H1 (cell line): ENCODE results near the gene LRRC10. TPM values are rescaled to one million over a fixed set of nuclear protein-coding genes. Genes with fewer than 3 reads are reported as not detected.

Experiments used
- CTBP2 ChIP-seq: IDR thresholded peaks from 2 replicates; pipeline ENCODE4 v1.7.0; 2011; ENCODE audit warnings: borderline replicate concordance, mild to moderate bottlenecking, moderate library complexity, mixed read lengths, low read length; ENCODE audit not compliant: insufficient read depth, insufficient read length
- FOSL1 ChIP-seq: IDR thresholded peaks from 2 replicates; pipeline ENCODE4 v1.6.1; 2011; ENCODE audit warnings: mild to moderate bottlenecking, low read depth, low read length, moderate library complexity; ENCODE audit not compliant: insufficient read depth
- GABPA ChIP-seq: IDR thresholded peaks from 2 replicates; pipeline ENCODE4 v1.6.1; 2011; ENCODE audit warnings: mild to moderate bottlenecking, low read length, moderate library complexity, borderline replicate concordance; ENCODE audit not compliant: insufficient read depth
- NANOG ChIP-seq: IDR thresholded peaks from 2 replicates; pipeline ENCODE4 v1.6.1; 2011; ENCODE audit warnings: low read length, low read depth, mild to moderate bottlenecking, inconsistent platforms; ENCODE audit not compliant: insufficient read depth, poor library complexity, severe bottlenecking
- RFX5 ChIP-seq: IDR thresholded peaks from 2 replicates; pipeline ENCODE4 v1.6.1; 2011; ENCODE audit warnings: low read depth, low read length, improper control_type of control experiment, borderline replicate concordance
- TBP ChIP-seq: IDR thresholded peaks from 2 replicates; pipeline ENCODE4 v1.6.1; 2011; ENCODE audit warnings: low read depth, low read length, improper control_type of control experiment
- TCF12 ChIP-seq: IDR thresholded peaks from 2 replicates; pipeline ENCODE4 v1.6.1; 2011; ENCODE audit warnings: low read depth, mild to moderate bottlenecking, low read length
- polyA plus RNA-seq, 7 experiments: library from polyadenylated mRNA; depleted of rRNA in 3 of 7; stranded (reverse) in 5 of 7; unstranded in 2 of 7; fragments of >200 nt in 5 of 7; fragments of 200-250 nt in 2 of 7; gene quantifications; 1 replicate in 5 of 7; 2 replicates in 1 of 7; 4 replicates in 1 of 7; pipeline versions ENCODE4 v1.2.1 to v1.2.3, GENCODE V29; 2011 to 2013; ENCODE audit warnings: missing spikeins in 2 of 7, mixed read lengths in 2 of 7
- total RNA-seq: library from RNA; stranded (reverse); fragmentation: NEBNext Ultra II Directional; extraction: Animal tissue kit (Norgen Biotek cat#: 25700); gene quantifications from 2 replicates; pipeline ENCODE4 v1.2.1, GENCODE V29; 2021

LRRC10 gene
- total and polyA plus RNA-seq, 2 of the 8 experiments (the other 6 are each of a cell fraction or from before 2014, with no cell fraction given) = not detected

- TF ChIP-seq GABPA (no peak), FOSL1 (no peak), CTBP2 (no peak), RFX5 (no peak), TCF12 (no peak), NANOG (no peak), TBP (no peak)
Measured at GRCh38 chr12:69660164-69660863, 49.6 kb upstream of the LRRC10 start (continued).
